Measurements from ENCODE around the gene LRRC8A. TPM values are rescaled to one million over a fixed set of nuclear protein-coding genes. Genes with fewer than 3 reads are reported as not detected.

The LRRC8A gene
- total and polyA plus RNA-seq, 2 of the 13 experiments (the other 11 are each of a cell fraction or from before 2014, with no cell fraction given), result 16.1 to 40.6 TPM

DNA sequence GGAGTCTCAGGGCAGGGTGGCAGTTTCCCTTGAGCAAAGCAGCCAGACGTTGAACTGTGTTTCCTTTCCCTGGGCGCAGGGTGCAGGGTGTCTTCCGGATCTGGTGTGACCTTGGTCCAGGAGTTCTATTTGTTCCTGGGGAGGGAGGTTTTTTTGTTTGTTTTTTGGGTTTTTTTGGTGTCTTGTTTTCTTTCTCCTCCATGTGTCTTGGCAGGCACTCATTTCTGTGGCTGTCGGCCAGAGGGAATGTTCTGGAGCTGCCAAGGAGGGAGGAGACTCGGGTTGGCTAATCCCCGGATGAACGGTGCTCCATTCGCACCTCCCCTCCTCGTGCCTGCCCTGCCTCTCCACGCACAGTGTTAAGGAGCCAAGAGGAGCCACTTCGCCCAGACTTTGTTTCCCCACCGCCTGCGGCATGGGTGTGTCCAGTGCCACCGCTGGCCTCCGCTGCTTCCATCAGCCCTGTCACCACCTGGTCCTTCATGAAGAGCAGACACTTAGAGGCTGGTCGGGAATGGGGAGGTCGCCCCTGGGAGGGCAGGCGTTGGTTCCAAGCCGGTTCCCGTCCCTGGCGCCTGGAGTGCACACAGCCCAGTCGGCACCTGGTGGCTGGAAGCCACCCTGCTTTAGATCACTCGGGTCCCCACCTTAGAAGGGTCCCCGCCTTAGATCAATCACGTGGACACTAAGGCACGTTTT is 35.4 kb downstream of the LRRC8A start (continued):
- TF ChIP-seq, protein P1, sequence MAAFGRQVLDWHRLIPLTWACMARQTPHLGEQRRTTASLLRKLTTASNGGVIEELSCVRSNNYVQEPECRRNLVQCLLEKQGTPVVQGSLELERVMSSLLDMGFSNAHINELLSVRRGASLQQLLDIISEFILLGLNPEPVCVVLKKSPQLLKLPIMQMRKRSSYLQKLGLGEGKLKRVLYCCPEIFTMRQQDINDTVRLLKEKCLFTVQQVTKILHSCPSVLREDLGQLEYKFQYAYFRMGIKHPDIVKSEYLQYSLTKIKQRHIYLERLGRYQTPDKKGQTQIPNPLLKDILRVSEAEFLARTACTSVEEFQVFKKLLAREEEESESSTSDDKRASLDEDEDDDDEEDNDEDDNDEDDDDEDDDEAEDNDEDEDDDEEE (CRISPR knock-in tag; IDR thresholded peaks at IDR 0.05), result no peak
- TF ChIP-seq, protein P2, sequence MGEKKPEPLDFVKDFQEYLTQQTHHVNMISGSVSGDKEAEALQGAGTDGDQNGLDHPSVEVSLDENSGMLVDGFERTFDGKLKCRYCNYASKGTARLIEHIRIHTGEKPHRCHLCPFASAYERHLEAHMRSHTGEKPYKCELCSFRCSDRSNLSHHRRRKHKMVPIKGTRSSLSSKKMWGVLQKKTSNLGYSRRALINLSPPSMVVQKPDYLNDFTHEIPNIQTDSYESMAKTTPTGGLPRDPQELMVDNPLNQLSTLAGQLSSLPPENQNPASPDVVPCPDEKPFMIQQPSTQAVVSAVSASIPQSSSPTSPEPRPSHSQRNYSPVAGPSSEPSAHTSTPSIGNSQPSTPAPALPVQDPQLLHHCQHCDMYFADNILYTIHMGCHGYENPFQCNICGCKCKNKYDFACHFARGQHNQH (CRISPR knock-in tag; IDR thresholded peaks at IDR 0.05), result peak; percentile 87
- peak; percentile 54 for TF ChIP-seq ZFY (CRISPR knock-in tag; IDR thresholded peaks at IDR 0.05)
- TF ChIP-seq ZNF446 (CRISPR knock-in tag; IDR thresholded peaks at IDR 0.05), result no peak
- TF ChIP-seq RORA (CRISPR knock-in tag; IDR thresholded peaks at IDR 0.05), result no peak
- TF ChIP-seq, protein P3, sequence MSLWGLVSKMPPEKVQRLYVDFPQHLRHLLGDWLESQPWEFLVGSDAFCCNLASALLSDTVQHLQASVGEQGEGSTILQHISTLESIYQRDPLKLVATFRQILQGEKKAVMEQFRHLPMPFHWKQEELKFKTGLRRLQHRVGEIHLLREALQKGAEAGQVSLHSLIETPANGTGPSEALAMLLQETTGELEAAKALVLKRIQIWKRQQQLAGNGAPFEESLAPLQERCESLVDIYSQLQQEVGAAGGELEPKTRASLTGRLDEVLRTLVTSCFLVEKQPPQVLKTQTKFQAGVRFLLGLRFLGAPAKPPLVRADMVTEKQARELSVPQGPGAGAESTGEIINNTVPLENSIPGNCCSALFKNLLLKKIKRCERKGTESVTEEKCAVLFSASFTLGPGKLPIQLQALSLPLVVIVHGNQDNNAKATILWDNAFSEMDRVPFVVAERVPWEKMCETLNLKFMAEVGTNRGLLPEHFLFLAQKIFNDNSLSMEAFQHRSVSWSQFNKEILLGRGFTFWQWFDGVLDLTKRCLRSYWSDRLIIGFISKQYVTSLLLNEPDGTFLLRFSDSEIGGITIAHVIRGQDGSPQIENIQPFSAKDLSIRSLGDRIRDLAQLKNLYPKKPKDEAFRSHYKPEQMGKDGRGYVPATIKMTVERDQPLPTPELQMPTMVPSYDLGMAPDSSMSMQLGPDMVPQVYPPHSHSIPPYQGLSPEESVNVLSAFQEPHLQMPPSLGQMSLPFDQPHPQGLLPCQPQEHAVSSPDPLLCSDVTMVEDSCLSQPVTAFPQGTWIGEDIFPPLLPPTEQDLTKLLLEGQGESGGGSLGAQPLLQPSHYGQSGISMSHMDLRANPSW (CRISPR knock-in tag; IDR thresholded peaks at IDR 0.05; ENCODE audit: borderline replicate concordance), result no peak
- peak; percentile 43; the same call in 1 of the 2 replicates for TF ChIP-seq HNF4G (IDR thresholded peaks at IDR 0.05; ENCODE audit: borderline replicate concordance, low read depth, low read length)
- TF ChIP-seq HNF4G (CRISPR knock-in tag; IDR thresholded peaks at IDR 0.05; ENCODE audit: borderline replicate concordance, low read depth), result no peak; the same call in 1 of the 2 replicates
- no peak for TF ChIP-seq LCORL (IDR thresholded peaks at IDR 0.05)
- TF ChIP-seq LCORL (CRISPR knock-in tag; IDR thresholded peaks at IDR 0.05), result peak; percentile 84; the same call in 1 of the 2 replicates
- TF ChIP-seq HMGA1 (CRISPR knock-in tag; conservative IDR thresholded peaks at IDR 0.05), result no peak
- no peak for TF ChIP-seq ZNF546 (CRISPR knock-in tag; conservative IDR thresholded peaks at IDR 0.05)
- no peak for TF ChIP-seq CCDC6 (CRISPR knock-in tag; IDR thresholded peaks at IDR 0.05)
- no peak for TF ChIP-seq HMG20B (CRISPR knock-in tag; conservative IDR thresholded peaks at IDR 0.05)
- peak; percentile 76; the same call in 1 of the 2 replicates for TF ChIP-seq ZNF891 (CRISPR knock-in tag; IDR thresholded peaks at IDR 0.05)
- no peak for TF ChIP-seq ZNF83 (CRISPR knock-in tag; IDR thresholded peaks at IDR 0.05; ENCODE audit: borderline replicate concordance)
- TF ChIP-seq NBN (conservative IDR thresholded peaks at IDR 0.05), result no peak
- TF ChIP-seq ZNF709 (CRISPR knock-in tag; IDR thresholded peaks at IDR 0.05), result peak; percentile 42; the same call in 1 of the 2 replicates
- TF ChIP-seq ZNF101 (CRISPR knock-in tag; IDR thresholded peaks at IDR 0.05; ENCODE audit: borderline replicate concordance, low read depth), result no peak
- TF ChIP-seq, protein P4, sequence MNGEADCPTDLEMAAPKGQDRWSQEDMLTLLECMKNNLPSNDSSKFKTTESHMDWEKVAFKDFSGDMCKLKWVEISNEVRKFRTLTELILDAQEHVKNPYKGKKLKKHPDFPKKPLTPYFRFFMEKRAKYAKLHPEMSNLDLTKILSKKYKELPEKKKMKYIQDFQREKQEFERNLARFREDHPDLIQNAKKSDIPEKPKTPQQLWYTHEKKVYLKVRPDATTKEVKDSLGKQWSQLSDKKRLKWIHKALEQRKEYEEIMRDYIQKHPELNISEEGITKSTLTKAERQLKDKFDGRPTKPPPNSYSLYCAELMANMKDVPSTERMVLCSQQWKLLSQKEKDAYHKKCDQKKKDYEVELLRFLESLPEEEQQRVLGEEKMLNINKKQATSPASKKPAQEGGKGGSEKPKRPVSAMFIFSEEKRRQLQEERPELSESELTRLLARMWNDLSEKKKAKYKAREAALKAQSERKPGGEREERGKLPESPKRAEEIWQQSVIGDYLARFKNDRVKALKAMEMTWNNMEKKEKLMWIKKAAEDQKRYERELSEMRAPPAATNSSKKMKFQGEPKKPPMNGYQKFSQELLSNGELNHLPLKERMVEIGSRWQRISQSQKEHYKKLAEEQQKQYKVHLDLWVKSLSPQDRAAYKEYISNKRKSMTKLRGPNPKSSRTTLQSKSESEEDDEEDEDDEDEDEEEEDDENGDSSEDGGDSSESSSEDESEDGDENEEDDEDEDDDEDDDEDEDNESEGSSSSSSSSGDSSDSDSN (CRISPR knock-in tag; IDR thresholded peaks at IDR 0.05), result no peak
- TF ChIP-seq POLR2AphosphoS2 (IDR thresholded peaks at IDR 0.05; ENCODE audit: low read depth, low read length), result no peak
- peak; percentile 67 for TF ChIP-seq FOXA3 (CRISPR knock-in tag; IDR thresholded peaks at IDR 0.05)
- TF ChIP-seq ZNF777 (CRISPR knock-in tag; IDR thresholded peaks at IDR 0.05), result no peak
- TF ChIP-seq HDAC2 (CRISPR knock-in tag; IDR thresholded peaks at IDR 0.05), result peak; percentile 74
- no peak for TF ChIP-seq JARID2 (CRISPR knock-in tag; IDR thresholded peaks at IDR 0.05; ENCODE audit: insufficient replicate concordance)
